ENCODE measurements around the gene URB1.

DNA sequence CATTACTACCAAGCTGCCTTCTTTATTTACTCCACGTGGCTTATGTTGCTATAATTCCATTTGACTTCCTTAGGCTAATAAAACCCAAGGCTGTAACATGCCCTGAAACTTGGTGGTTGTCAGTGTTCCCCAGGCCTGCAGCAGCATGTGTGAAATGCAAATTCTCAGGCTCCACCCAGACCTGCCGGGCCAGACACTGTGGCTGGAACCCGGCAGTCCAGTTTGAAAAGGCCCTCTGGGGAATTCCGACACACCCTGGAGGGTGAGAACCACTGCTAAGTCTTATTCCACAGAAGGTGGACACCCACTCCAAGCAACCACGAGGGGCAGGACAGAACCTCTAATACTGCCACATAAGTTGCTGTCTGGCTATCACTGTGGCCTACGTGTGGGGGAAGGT lies 41.4 kb downstream of the URB1 start:
- TF ChIP-seq, protein P1, sequence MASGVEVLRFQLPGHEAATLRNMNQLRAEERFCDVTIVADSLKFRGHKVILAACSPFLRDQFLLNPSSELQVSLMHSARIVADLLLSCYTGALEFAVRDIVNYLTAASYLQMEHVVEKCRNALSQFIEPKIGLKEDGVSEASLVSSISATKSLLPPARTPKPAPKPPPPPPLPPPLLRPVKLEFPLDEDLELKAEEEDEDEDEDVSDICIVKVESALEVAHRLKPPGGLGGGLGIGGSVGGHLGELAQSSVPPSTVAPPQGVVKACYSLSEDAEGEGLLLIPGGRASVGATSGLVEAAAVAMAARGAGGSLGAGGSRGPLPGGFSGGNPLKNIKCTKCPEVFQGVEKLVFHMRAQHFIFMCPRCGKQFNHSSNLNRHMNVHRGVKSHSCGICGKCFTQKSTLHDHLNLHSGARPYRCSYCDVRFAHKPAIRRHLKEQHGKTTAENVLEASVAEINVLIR (CRISPR knock-in tag; IDR thresholded peaks at IDR 0.05) = no peak
- TF ChIP-seq, protein P2, sequence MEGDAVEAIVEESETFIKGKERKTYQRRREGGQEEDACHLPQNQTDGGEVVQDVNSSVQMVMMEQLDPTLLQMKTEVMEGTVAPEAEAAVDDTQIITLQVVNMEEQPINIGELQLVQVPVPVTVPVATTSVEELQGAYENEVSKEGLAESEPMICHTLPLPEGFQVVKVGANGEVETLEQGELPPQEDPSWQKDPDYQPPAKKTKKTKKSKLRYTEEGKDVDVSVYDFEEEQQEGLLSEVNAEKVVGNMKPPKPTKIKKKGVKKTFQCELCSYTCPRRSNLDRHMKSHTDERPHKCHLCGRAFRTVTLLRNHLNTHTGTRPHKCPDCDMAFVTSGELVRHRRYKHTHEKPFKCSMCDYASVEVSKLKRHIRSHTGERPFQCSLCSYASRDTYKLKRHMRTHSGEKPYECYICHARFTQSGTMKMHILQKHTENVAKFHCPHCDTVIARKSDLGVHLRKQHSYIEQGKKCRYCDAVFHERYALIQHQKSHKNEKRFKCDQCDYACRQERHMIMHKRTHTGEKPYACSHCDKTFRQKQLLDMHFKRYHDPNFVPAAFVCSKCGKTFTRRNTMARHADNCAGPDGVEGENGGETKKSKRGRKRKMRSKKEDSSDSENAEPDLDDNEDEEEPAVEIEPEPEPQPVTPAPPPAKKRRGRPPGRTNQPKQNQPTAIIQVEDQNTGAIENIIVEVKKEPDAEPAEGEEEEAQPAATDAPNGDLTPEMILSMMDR (IDR thresholded peaks at IDR 0.05 in 2 of 3, conservative IDR thresholded peaks at IDR 0.05 in 1 of 3; ENCODE audit: insufficient read depth in 2 of 3, low read depth in 1 of 3, low read length in 3 of 3) = no peak
- TF ChIP-seq SMC3 (conservative IDR thresholded peaks at IDR 0.05; ENCODE audit: insufficient read depth, low read depth, low read length) = no peak
- TF ChIP-seq SMARCB1 (IDR thresholded peaks at IDR 0.05; ENCODE audit: insufficient read length, low read depth) = no peak
